ENCODE results near the gene TPRG1. TPM values are rescaled to one million over a fixed set of nuclear protein-coding genes. Genes with fewer than 3 reads are reported as not detected.

The TPRG1 gene
- total and polyA plus RNA-seq, 2 of the 8 experiments (the other 6 are each of a cell fraction or from before 2014, with no cell fraction given), result 0.37 to 0.47 TPM

DNA sequence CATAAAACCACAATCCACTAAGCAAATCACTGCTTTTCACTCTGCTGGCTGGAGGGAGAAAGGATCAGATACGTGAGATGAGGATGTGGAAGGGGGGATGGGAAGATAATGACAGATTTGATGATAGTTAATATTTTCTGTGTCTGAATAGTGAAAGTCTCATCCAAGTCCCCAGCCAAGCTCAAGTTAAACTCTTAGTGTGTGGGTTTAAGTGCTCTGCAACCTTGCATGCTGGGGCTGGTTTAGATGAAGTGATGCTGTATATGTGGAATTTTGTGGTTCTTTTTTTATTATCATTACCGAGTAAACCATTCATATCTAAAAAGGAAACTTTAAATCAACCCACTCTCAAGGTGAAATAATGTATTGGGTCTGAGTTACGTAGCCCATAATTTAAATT lies 111.0 kb downstream of the TPRG1 start:
- H3K79me2 ChIP-seq (ENCODE audit: control insufficient read depth in 1 of 2, insufficient read depth in 2 of 2, low read length in 2 of 2), result no peaks in the 10 kb centered on the region
- H3K36me3 ChIP-seq (ENCODE audit: control insufficient read depth in 2 of 4, insufficient read depth in 4 of 4, low read length in 3 of 4), result no peaks in the 10 kb centered on the region
- no peak overlapping the region for H3K23ac ChIP-seq (ENCODE audit: insufficient read length)
- ChIA-PET POLR2A (ENCODE audit: partially characterized antibody) (no interaction called here), CTCF (ENCODE audit: partially characterized antibody) (no interaction called here)
- no peak overlapping the region for H3K14ac ChIP-seq (ENCODE audit: insufficient read length)
- H3K23me2 ChIP-seq (ENCODE audit: low read depth, low read length), result no peaks in the 10 kb centered on the region
- H3K4me3 ChIP-seq (ENCODE audit: extremely low read depth in 1 of 4, insufficient read depth in 2 of 4, low read depth in 3 of 4, low read length in 4 of 4), result no peak overlapping the region
- no peaks in the 10 kb centered on the region for H3K79me1 ChIP-seq (ENCODE audit: low read depth, low read length)
- no peak overlapping the region for H2BK12ac ChIP-seq (ENCODE audit: low read depth, low read length)
- no peak overlapping the region for H2BK15ac ChIP-seq (ENCODE audit: low read length)
- no peak for DNase-seq (ENCODE audit: low read depth in 1 of 2, low spot score in 2 of 2)
- H3K4me2 ChIP-seq (ENCODE audit: insufficient read depth in 1 of 2, low read depth in 2 of 2, low read length in 2 of 2), result no peak overlapping the region
- no peaks in the 10 kb centered on the region for H3K27me3 ChIP-seq (replicated peaks in 1 of 4; ENCODE audit: control insufficient read depth in 3 of 4, extremely low read depth in 1 of 4, insufficient read depth in 3 of 4, low read length in 3 of 4)
- no peak overlapping the region for H3K27ac ChIP-seq (ENCODE audit: low read depth, low read length)
- WGBS, 2 experiments (ENCODE audit: extremely low coverage in 1 of 2, insufficient coverage in 1 of 2, insufficient read length in 1 of 2, insufficient replicate concordance in 2 of 2, low coverage in 1 of 2, low lambda C conversion rate in 2 of 2, missing lambda C conversion rate in 1 of 2), result 88 to 100% methylated on average over 1 to 3 of the region's 3 CpGs
- no peak overlapping the region for H4K91ac ChIP-seq (replicated peaks; ENCODE audit: insufficient read length, low read length)
- H3K4me1 ChIP-seq (replicated peaks in 1 of 4; ENCODE audit: control insufficient read depth in 3 of 4, insufficient read depth in 4 of 4, low read length in 3 of 4), result no peaks in the 10 kb centered on the region; a peak in 1 of 7 replicates
- no peak overlapping the region for H3K18ac ChIP-seq (ENCODE audit: extremely low read depth, low read length)
- TF ChIP-seq YY1 (IDR thresholded peaks at IDR 0.05; ENCODE audit: low read depth, low read length) (no peak), BRCA1 (IDR thresholded peaks at IDR 0.05; ENCODE audit: low read depth, low read length) (no peak), CEBPB (IDR thresholded peaks at IDR 0.05; ENCODE audit: low read depth, low read length) (no peak), ZNF274 (IDR thresholded peaks at IDR 0.05; ENCODE audit: borderline replicate concordance, extremely low read depth, low read length) (no peak), CHD2 (IDR thresholded peaks at IDR 0.05; ENCODE audit: low read length) (no peak), CHD1 (IDR thresholded peaks at IDR 0.05; ENCODE audit: low read depth, low read length) (no peak), NRF1 (IDR thresholded peaks at IDR 0.05; ENCODE audit: low read depth, low read length) (no peak), CTBP2 (IDR thresholded peaks at IDR 0.05; ENCODE audit: borderline replicate concordance, insufficient read depth, insufficient read length, low read length) (no peak), SP4 (IDR thresholded peaks at IDR 0.05; ENCODE audit: low read length) (no peak)
- H2BK20ac ChIP-seq (ENCODE audit: low read length), result no peak overlapping the region
- no peak overlapping the region for H3K4ac ChIP-seq (replicated peaks; ENCODE audit: insufficient read length, low read depth, low read length)
- H4K20me1 ChIP-seq (replicated peaks in 1 of 2; ENCODE audit: control insufficient read depth in 1 of 2, insufficient read depth in 2 of 2, low read length in 2 of 2), result no peaks in the 10 kb centered on the region
- no peak overlapping the region for H2BK120ac ChIP-seq (replicated peaks; ENCODE audit: low read depth, low read length)
- no peak overlapping the region for H4K5ac ChIP-seq (ENCODE audit: insufficient read length, low read depth, low read length)
- no peaks in the 10 kb centered on the region for H3K9me3 ChIP-seq (ENCODE audit: insufficient read depth in 2 of 2, low read depth in 1 of 2, low read length in 1 of 2)
- no peak overlapping the region for H2BK5ac ChIP-seq (ENCODE audit: low read depth, low read length)
- no peak for FAIRE-seq
- no peak overlapping the region for H4K8ac ChIP-seq (ENCODE audit: extremely low read depth, insufficient read depth, low read length)
- H2AFZ ChIP-seq (ENCODE audit: low read length), result peak overlapping the region; percentile 32
- no peak overlapping the region for H2AK5ac ChIP-seq (ENCODE audit: low read depth, low read length)
- H3K56ac ChIP-seq (replicated peaks; ENCODE audit: insufficient read length, low read depth, low read length), result no peak overlapping the region
- H3K9ac ChIP-seq (replicated peaks in 1 of 4; ENCODE audit: extremely low read depth in 1 of 4, low read depth in 3 of 4, low read length in 3 of 4), result no peak overlapping the region

Data from H1 (cell line).